Colonic mucosa (tissue), 4 donors: ENCODE results near the gene MRPS18A. TPM values are rescaled to one million over a fixed set of nuclear protein-coding genes. Genes with fewer than 3 reads are reported as not detected.

Experiments used
- DNase-seq: peaks from one replicate; pipeline ENCODE4 v3.0.0-alpha.2; 2020
- H3K27ac ChIP-seq: fragments of 200-600 bp; one replicate; pipeline ENCODE4 v1.8.0; 2021
- H3K27me3 ChIP-seq: fragments of 200-600 bp; one replicate; pipeline ENCODE4 v1.8.0; 2021
- H3K36me3 ChIP-seq: fragments of 200-600 bp; one replicate; pipeline ENCODE4 v1.8.0; 2021
- H3K4me1 ChIP-seq: fragments of 200-600 bp; one replicate; pipeline ENCODE4 v1.8.0; 2021; ENCODE audit warnings: mild to moderate bottlenecking
- H3K4me3 ChIP-seq: fragments of 200-600 bp; one replicate; pipeline ENCODE4 v1.8.0; 2021
- H3K9ac ChIP-seq, 2 donors: one replicate each; pipeline ENCODE4 v1.7.0; 2013; ENCODE audit warnings: control low read depth in 2 of 2, low read depth in 2 of 2, low read length in 2 of 2
- H3K9me3 ChIP-seq: fragments of 200-600 bp; one replicate; pipeline ENCODE4 v1.8.0; 2021
- intact Hi-C: fragments of 100-400 bp; cut with DNase I; formaldehyde crosslinking; loops from one replicate; pipeline ENCODE4 v1.14.1; 2022
- total RNA-seq, 2 donors: library from RNA; stranded (reverse); fragmentation: NEBNext Ultra II Directional in 1 of 2; extraction: Animal tissue kit (Norgen Biotek cat#: 25700) in 1 of 2; gene quantifications; one replicate each; pipeline ENCODE4 v1.2.1, GENCODE V29; 2021
- TF ChIP-seq, protein P1 (sequence below): fragments of 200-600 bp; IDR thresholded peaks from one replicate; pipeline ENCODE4 v1.8.0; 2022; ENCODE audit warnings: antibody characterized with exemption, mild to moderate bottlenecking
- donor health status: healthy.
- donor health status: DM: no; HTN: no; CAD: no.
- donor health status: DM: no; HTN: no; CAD: no.

The MRPS18A gene
- total RNA-seq, 2 donors from 2014 or later: 83.6 to 120 TPM

DNA sequence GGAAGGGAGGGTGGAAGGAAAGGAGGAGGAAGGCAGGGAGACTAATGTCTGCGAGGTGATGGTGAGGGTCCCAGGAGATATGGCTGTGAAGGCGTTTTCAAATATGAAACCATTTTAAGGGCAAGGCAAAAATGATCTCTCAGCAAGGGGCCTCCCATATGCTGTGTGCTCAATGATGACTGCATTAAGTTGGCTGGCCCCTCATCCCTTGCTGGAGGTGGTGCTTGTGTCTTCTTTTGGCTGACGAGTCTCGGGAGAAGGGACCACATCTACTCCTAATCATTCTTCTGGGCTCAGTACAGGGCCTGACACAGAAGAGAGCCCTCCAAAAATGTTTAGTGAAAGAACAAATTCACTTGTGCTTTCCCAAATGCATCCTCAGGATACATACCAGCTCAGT is 23.0 kb upstream of the MRPS18A start:
- intact Hi-C loops: no loop called here
- Histone ChIP-seq H3K4me1 (no peaks in the 10 kb centered on the region), H3K27ac (no peak overlapping the region), H3K4me3 (no peak overlapping the region), H3K27me3 (no peaks in the 10 kb centered on the region), H3K9ac (no peak overlapping the region), H3K36me3 (no peaks in the 10 kb centered on the region), H3K9me3 (no peaks in the 10 kb centered on the region)
- TF ChIP-seq, protein P1, sequence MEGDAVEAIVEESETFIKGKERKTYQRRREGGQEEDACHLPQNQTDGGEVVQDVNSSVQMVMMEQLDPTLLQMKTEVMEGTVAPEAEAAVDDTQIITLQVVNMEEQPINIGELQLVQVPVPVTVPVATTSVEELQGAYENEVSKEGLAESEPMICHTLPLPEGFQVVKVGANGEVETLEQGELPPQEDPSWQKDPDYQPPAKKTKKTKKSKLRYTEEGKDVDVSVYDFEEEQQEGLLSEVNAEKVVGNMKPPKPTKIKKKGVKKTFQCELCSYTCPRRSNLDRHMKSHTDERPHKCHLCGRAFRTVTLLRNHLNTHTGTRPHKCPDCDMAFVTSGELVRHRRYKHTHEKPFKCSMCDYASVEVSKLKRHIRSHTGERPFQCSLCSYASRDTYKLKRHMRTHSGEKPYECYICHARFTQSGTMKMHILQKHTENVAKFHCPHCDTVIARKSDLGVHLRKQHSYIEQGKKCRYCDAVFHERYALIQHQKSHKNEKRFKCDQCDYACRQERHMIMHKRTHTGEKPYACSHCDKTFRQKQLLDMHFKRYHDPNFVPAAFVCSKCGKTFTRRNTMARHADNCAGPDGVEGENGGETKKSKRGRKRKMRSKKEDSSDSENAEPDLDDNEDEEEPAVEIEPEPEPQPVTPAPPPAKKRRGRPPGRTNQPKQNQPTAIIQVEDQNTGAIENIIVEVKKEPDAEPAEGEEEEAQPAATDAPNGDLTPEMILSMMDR: no peak
- DNase-seq: no peak

DNA sequence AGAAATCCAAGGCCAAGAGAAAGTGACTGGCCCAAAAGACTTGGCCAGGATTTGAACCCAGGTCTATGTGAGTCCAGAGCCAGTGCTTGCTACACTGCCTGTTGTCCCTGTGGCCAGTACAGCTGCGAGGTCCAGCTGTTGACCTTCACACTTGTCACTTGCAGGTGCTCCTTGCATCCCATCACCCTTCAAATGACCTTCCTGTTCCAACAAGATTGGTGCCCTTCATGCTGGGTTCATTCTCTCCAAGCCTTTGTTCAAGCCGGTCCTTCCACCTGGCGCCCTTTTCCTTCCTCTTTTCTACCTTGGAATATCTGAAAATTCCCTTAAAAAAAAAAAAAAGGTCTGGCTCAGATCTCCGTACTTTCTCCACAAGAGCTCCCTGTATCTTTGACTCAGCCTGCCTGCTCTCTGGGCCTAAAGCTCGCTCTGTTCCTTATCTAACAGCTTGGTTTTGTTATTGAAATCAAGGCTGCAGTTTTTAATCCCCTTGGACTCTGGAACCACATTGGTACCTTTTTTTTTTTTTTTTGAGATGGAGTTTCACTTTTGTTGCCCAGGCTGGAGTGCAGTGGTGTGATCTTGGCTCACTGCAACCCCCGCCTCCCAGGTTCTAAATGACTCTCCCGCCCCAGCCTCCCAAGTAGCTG is 22.2 kb upstream of the MRPS18A start:
- TF ChIP-seq, protein P1: no peak
- no peak overlapping the region for H3K27ac ChIP-seq
- no peak for DNase-seq
- no peak overlapping the region for H3K9ac ChIP-seq
- H3K27me3 ChIP-seq: no peaks in the 10 kb centered on the region
- no peaks in the 10 kb centered on the region for H3K36me3 ChIP-seq
- no peaks in the 10 kb centered on the region for H3K9me3 ChIP-seq
- intact Hi-C loops: no loop called here
- H3K4me1 ChIP-seq: no peaks in the 10 kb centered on the region
- no peak overlapping the region for H3K4me3 ChIP-seq

DNA sequence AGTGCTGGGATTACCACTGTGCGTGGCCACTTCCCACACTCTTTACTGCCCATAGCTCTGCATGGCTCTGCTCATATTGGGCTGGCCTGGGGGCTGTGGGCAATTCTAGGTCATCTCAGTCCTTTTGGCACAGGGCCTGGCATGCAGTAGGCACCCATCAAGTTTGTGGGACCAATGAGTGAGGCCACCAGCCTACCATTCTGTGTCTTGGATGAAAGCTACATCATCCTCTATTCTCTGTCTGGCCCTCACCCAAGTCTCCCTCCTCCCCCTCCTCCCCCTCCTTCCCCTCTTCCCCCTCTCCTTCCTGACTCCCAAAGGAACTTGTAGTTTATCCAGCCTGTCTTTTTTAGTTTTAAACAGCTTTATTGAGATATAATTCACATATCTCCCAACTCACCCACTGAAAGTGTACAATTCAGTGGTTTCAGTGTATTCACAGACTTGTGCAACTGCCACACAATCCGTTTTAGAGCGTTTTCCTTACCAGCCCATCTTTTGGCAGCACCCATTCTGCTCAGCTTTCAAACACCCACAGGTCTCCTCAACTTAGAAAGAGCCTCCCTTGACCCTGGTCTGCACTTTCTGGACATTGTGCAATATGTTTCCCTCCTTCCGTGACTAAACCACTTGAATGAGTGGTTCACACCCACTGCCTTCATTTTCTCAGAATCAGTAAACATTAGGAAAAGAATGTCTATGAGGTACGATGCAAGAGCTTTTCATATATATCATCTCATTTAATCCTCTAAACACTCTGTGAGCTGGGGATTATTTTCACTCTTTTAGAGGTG is 21.5 kb upstream of the MRPS18A start:
- no peak overlapping the region for H3K27ac ChIP-seq
- H3K9me3 ChIP-seq: no peaks in the 10 kb centered on the region
- H3K27me3 ChIP-seq: no peaks in the 10 kb centered on the region
- intact Hi-C loops: no loop called here
- H3K36me3 ChIP-seq: no peaks in the 10 kb centered on the region
- H3K9ac ChIP-seq: no peak overlapping the region
- no peak overlapping the region for H3K4me3 ChIP-seq
- TF ChIP-seq, protein P1: no peak
- no peak for DNase-seq
- H3K4me1 ChIP-seq: no peaks in the 10 kb centered on the region

DNA sequence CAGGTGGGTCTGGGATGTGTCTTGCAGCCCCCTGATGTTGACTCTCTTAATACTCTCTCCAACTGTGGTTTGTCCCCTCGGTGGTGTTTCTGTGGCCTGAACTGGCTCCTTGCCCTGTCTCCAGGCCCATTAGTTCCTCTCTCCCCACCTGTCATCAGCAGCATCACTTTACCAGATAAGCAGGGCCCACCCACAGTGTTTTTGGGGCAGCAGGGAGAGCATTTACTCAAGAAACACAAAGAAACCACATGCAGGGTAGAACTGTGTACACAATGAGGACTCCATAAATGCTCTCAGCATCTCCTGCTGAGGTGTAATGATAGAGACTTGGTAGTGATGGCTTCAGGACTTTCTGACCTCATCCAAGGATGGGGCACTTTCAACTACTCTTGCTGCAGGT is 20.2 kb upstream of the MRPS18A start:
- H3K27ac ChIP-seq: no peak overlapping the region
- intact Hi-C loops: no loop called here
- H3K4me1 ChIP-seq: peaks cover 7% of the 10 kb centered on the region

DNA sequence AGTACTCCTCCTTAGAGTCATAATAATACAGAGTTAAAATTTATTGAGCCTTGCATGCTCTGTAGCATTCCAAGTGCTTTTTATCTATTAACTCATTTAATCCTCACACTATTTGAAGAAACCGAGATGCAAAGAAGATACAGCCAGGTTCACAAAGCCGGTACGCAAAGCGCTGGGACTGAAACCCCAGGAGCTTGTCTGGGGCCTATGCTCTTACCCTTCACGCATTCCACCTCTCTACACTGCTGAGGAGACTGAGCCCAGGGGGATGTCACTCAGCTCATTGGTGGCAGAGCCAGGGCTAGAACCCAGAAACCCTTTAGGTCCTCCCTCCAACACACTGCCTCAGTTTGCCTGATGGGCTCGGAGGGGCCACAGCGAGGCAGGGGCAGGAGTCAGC is 19.7 kb upstream of the MRPS18A start:
- H3K4me3 ChIP-seq: no peak overlapping the region
- H3K36me3 ChIP-seq: no peaks in the 10 kb centered on the region
- no peaks in the 10 kb centered on the region for H3K9me3 ChIP-seq
- intact Hi-C loops: no loop called here
- peaks cover 7% of the 10 kb centered on the region for H3K4me1 ChIP-seq
- H3K27me3 ChIP-seq: no peaks in the 10 kb centered on the region
- no peak for DNase-seq
- TF ChIP-seq, protein P1: no peak
- H3K9ac ChIP-seq: no peak overlapping the region
- H3K27ac ChIP-seq: no peak overlapping the region

More for the DNA sequence above, 20.2 kb upstream of the MRPS18A start:
- no peak overlapping the region for H3K4me3 ChIP-seq
- TF ChIP-seq, protein P1: no peak
- no peaks in the 10 kb centered on the region for H3K9me3 ChIP-seq
- no peaks in the 10 kb centered on the region for H3K36me3 ChIP-seq
- H3K27me3 ChIP-seq: no peaks in the 10 kb centered on the region
- DNase-seq: no peak
- H3K9ac ChIP-seq: no peak overlapping the region
